HG02798 (cell line): ENCODE measurements around the gene XPO4.
"Not testable (repeated sequence)": the region's sequence is repeated elsewhere in the genome, so short reads cannot be mapped to it uniquely, and the experiment has no call there.

ENCODE experiments used
- ATAC-seq: cut with Tn5 transposase; IDR thresholded peaks from one replicate; pipeline ENCODE4 v1.9.1; 2021; ENCODE audit warnings: mild to moderate bottlenecking; ENCODE audit not compliant: unreplicated experiment, poor library complexity

XPO4 gene

DNA sequence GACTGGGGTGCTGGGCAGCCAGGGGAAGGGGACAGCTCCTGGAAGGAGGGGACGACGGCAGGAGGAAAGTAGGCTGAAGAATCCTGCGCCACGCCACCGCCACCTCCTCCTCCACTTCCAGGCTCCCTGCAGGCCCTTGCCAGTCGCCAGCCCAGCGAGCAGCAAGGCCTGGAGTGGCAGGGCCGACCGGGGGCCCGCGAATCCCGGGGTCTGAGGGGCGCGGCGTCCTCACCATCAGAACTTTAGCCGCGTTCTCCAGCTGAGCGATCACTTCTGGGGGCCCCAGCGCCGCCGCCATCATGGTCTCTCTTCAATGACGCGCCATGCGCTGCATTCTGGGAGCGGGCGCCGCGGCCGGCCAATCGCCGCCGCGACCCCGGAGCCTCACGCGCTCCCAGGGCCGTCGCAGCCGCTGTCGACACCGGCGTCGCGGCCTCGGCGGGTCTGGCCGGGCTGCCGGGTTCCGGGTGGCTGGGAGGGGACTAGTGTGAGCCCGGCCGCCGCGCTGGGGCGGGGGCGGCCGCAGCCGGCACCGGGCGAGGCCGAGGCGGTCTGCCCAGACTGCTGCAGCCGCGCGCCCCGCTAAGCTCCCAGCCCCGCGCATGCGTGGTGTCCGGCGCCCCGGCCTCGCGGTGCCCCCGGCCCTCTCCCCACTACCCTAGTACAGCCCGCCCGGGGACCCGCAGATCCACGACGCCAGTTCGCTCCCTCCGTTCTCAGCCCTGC, at the start of gene XPO4:
Gene XPO4 (minus strand): TSS at position 309 of the 726 bp plus-strand sequence. CDS start 8 bp downstream, at position 301.
- ATAC-seq: peak; percentile 94

DNA sequence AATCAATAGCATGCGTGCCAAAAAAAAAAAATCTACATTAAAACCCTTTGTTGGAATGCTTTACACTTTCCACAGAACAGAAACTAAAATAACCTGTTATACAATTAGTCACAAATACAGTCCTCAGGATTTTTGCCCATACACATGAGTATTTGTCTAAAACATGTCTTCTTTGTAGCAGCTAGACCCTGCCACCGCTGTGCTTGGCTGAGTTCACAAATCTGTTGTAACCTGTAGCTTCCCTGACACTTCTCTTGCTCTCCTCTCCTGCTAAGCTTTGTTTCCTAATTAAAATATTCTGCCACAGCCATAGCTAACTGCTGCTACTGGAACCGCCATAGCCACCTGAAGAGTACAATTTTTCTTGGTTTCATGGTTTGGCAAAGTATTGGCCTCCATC, 45.5 kb upstream of the XPO4 start:
- ATAC-seq: not testable (repeated sequence)

DNA sequence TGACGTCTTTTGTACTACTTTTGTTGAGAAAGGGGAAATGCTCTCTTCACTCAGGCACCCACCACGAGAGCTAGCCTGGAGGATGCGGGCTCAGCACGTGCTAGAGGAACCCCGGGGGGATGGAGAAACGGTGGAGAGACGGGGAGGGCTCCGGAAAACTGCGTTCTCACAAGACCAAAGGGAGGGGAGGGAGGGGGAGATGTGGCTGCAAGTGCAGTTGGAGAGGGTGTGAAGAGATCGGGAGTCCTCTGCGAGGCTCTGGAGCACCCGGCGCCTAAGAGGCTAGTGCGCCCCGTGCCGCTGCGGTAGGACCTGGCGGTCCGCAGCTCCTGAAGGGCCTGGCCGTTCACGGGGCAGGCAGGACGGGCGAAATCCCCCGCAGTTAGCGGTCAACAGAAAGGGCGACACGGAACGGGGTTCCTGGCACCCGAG, 43.4 kb upstream of the XPO4 start:
- ATAC-seq: no peak

DNA sequence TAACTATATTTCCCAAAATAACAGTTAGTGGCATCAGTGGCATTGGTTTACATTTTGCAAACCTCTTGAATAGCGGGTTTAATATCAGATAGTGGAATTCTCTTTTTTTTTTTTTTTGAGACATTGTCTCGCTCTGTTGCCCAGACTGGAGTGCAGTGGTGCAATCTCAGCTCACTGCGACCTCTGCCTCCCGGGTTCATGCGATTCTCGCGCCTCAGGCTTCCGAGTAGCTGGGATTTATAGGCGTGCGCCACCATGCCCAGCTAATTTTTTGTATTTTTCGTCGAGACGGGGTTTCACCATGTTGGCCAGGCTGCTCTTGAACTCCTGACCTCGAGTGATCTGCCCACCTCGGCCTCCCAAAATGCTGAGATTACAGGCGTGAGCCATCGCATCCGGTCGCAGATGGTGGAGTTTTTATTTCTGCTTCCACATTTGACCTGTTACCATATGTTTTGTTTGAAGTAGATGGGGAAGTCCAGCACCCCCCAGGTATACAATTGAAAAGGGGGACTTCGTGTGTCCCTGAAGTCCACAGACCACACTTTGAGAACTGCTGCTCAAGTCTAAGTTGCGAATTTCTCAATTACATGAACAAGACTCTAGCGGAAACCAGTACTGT, 40.5 kb upstream of the XPO4 start:
- ATAC-seq: no peak

DNA sequence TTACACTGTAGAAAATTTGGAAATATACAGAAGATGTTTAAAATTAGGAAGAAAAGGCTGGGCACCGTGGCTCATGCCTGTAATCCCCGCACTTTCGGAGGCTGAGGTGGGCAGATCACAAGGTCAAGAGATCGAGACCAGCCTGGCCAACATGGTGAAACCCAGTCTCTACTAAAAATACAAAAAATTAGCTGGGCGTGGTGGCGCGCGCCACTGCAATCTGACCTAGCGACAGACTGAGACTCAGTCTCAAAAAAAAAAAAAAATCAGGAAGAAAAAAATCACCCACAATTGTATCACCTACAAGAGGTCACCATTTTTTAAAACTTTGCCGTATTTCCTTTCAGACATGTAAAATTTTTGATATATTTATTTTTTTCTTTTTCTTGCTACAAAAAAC, 38.0 kb upstream of the XPO4 start:
- ATAC-seq: not testable (repeated sequence)

DNA sequence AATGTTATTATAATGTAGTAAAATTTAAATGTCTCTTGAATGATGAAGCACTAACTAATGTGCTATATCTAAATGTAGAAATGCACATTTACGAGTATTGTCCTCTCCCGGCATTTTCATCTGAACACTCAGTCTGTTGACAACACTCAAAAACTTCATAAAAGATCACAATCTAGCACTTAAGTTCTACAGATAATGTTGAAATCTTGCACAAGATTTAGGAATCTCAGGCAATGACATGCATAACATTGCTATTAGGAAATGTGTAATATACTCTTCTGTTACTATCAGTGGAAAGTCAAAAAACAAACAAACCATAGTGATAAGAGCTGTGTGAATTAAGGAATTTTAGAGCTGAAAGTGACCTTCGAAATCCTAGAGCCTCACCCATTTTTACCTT, 37.5 kb upstream of the XPO4 start:
- ATAC-seq: no peak

DNA sequence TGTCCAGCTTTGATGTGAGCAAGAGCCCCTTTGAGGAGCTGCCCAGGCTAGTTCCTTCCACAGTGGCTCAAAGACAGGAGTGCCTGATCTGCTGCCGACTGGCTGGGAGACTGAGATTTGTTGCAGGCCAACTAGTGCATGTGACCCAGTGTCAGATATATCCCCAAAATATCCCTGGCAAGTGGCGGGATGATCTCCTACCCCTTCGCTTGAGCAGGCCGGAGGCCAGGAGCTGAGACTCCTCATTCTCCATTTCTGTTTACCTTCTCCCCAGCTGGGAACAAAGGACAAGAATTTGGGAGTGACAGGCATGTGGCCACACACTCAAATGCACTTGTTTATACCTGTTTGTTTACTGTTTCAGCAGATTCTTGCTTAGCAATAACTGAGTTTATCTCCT, 37.1 kb upstream of the XPO4 start:
- no peak for ATAC-seq

DNA sequence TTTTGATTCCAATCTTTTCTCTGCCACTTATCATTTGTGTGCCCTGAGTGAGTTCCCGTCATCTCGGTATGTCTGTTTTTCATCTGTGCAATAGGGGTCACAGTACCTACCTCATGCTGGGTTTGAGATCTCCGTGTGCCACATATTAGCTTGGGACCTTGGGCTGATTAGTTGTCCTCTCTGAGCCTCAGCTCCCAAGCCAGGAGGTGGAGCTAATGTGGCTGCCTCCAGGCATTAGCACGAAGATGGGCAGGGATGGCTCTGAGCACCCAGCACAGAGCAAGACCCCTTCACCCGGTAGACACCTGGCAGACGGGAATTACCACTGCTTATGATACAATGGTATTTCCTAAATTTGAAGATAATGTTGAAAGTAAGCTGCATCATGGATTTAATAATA, 35.8 kb upstream of the XPO4 start:
- no peak for ATAC-seq

DNA sequence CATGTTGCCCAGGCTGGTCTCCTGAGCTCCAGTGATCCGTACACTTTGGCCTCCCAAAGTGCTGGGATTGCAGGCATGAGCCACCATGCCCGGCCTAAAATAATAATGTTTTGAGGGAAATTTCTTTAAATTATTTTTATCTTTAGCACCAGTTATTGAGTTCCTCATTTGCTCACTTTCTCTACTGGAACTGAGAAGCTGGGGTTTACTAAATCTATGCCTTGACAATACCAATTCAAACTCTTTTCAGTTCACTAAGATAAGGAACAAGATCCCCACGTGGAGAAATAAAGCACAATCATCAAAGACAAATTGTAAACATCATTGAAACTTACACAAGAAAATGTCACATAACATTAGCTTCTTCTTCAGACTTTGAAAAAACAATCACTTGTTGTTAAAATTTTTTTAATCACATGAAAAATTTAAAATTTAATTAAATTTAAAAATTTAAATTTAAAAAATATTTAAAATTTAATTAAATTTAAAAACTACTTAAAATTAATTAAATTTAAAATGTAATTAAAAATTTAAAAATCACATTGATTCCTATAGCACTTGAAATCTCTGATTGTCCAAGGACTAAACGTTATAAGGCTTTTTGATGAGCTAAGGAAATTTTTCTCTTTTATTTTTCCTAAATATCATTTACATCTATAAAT, 25.2 kb upstream of the XPO4 start:
- no peak for ATAC-seq

DNA sequence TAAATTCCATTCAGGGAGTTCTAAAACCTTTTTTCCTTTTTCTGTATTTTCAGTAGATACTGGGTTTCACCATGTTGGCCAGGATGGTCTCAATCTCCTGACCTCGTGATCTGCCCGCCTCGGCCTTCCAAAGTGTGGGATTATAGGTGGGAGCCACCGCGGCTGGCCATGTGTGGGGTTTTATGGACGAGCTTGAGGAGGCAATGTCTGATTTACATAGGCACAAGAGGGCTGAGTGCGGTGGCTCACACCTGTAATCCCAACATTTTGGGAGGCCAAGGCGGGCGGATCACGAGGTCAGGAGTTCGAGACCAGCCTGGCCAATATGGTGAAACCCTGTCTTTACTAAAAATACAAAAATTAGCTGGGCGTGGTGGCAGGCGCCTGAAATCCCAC, 22.8 kb upstream of the XPO4 start:
- ATAC-seq: not testable (repeated sequence)

DNA sequence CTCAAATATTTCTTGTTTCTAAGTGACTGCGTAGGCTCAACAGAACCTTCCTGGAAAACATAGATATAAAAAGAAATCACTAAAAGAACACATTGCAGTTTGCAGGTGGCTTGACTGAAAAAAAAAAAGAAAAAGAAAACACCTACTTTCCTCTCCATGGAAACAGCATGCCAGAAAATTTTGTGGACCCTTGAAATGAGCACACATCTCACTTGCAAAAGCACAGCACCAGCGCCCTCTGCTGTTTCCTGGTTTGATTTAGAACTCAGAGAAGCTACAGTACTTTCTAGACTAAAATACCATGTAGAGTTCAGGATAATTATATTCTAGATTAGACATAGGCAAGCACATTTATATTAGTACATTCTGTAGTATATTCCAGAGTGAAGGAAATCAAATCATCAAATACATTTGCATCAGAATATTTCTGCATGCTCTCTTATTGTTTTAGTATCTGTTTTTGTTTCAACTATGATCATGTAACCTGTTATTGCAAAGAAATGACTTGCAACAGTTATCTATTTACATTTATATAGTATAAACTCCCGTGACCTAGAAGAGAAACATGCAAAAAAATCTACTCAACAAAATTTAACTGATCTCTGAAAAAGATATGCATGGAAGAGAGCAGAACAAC, 22.3 kb upstream of the XPO4 start:
- no peak for ATAC-seq

DNA sequence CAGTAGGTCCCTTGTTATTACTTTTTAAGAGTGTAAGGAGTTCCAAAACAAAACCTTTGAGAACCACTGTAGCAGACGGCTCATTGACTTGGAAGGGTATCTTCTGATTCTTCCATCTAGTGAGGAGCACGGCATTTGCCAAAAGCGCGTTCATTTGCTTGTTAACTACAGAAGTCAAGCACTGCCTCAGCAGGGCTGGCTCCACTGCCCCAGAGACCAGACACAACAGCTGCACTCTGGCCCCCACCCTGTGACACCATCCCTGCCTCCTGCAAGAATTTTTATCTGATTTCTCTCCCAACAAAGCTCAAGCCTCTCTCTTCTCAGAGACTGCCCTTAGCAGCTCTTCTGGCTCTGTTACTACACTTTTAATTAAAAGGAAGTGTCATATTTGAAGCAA, 20.7 kb upstream of the XPO4 start:
- no peak for ATAC-seq

DNA sequence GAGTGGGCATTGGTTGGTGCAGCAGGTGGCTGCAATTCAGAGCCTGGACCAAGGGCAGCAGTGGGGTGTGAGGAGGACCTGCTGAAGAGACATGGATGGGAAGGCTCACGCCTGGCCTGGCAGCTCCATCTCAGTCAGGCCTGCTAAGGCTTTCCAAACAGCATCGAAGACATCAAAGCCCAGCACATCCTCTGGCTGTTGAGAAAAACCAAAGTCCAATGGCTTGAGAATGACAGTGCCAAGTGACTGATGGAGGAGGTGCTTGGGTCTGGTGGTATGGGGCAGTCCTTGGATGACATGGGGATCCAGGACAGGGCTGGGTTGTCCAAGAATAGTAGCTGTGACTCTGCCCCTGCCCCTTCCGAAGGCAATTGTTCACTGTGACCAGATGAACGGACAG, 19.0 kb upstream of the XPO4 start:
- ATAC-seq: no peak

DNA sequence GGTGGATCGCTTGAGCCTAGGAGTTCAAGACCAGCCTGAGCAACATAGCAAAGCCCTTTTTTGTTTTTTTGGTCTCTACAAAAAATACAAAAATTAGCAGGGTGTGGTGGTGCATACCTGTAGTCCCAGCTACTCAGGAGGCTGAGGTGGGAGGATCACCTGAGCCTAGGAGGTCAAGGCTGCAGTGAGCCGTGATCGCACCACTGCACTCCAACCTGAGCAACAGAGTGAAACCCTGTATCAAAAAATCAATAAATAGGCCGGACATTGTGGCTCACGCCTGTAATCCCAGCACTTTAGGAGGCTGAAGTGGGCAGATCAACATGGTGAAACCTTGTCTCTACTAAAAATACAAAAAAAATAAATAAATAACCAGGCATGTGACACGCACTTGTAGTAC, 13.1 kb upstream of the XPO4 start:
- not testable (repeated sequence) for ATAC-seq

DNA sequence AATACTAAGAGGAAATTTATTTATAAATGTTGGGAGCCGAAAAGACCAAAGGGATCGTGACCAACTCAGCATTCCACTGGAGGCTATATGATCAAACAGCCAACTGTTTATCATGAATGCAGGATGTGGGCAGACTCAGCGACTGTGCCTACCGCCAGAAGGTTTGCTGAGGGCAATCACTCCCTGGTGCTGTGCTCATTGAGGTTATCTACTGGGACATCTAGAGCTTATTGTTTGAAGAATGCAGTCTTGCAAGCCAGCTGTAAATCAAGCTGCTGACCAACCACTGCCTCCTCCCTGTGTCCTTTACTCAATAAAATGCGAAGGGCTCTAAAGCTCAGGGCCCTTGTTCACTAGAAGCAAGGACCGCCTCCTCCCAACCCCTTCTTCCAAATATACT, 8.5 kb upstream of the XPO4 start:
- no peak for ATAC-seq

DNA sequence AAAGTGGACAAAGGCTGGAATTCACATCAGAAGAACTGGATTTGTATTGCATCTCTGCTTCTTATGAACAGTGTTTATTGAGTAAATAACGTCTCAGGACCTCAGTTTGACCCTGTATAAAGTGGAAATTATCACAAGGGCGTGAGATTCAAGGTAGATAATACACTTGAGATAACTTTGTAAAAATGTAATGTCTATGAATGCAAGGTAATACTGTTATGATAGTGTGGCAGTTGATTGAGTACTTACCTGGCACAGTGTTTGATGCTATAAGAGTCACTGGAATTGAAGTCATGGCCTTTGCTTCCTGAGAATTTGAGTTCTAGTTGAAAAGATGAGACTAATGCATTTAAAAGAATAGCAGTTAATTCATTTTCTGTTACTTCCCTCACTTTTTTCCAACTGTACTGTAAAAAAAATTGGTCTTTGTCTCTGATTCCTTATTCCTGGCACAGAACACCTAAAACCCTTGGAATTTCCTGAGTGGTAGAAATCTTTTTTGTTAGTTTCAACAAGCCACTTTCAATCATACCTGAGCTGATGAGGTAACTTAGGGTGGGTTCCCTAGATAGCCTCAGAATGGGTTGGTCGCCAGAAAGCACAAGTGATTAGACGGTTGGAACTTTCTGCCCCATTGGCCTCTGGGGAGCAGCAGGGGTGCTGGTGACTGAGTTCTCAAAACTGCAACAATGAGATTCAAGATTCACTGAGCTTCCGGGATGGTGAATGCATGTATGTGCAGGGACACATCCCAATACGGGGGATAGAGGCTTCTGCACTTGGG, 6.4 kb upstream of the XPO4 start:
- ATAC-seq: no peak

DNA sequence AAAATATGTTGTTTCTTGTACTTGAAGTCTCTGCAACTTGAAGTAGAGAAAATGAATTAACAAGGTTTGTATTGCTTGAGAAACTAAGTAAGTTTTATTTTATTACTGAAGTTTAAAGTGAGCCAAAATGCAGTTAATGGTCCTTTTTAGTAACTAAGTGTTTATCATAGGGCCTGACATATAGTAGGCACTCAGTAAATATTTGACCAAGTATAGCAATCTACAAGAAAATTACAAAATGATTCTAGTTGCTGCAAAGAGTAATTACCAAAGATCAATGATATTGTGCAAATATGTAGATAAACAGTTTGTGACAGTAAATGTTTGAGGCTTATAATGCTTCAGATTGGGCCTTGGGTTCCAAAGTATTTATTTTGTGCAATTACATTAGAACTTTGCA, 2.4 kb upstream of the XPO4 start:
- ATAC-seq: no peak

DNA sequence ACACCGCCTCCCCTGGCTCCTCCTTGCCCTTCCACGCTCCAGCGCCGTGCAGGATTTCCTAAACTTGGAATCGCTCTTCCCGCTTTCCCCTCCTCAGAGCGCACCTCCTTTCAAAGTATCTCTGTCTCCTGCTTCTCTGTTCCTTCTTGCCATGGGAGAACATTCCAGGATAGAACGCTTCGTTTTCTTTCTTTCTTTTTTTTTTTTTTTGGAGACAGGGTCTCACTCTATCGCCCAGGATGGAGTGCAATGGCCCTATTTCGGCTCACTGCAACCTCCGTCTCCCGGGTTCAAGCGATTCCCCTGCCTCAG, 574 bp upstream of the XPO4 start:
- ATAC-seq: no peak

DNA sequence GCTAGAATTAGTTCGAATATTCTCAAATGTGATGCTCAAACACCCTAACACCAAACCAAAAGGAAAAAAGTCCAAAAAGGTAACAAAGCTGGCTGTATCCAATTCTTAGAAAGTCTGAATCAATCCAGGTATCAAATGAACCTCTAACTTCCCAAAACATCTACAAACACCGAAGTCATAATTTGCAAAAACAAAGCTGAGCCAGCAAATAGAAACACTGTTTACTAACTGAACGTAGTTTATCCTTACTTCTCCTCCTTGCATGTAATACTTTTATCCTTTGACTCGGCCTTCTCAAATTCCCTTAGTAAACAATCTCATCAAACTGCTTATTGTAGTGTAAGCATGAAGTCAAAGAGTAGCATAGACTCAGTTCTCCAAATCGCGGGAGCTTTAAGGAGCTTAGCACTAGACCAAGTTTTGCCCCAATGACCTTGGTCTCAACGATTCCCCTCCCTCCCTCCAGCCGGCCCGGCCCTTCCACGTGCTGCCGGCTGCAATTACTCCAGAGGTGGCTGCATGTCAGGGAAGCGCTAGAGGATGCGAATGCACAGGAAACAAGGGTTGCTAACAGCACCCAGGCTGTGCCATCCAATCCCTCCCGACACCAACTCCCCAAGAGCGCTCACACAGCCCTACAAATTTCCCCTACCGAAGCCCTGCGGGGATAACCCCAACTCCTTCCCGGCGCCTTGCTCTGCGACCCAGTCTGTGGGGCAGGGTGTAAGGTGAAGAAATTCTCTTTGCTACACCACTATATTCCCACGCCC, 693 bp downstream of the XPO4 start:
- ATAC-seq: peak; percentile 16

DNA sequence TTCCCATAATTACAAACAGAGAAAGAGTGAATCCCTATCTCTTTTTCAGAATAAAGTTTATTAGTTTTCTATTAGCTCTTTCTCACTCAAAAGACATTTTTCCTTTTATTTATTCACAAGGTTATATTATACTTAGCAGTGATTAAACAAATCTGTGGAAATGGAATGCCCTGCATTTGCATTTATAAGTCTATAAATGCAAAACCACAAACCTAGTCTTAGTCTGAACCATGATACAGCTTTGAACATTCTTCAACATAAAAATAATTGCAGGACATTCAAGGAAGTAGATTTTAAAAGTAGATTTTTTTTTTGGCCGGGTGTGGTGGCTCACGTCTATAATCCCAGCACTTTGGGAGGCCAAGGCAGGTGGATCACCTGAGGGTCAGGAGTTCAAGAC, 8.3 kb downstream of the XPO4 start:
- no peak for ATAC-seq
